GM08714 (cell line): ENCODE measurements around the gene ZNF610.

Experiments used
- H3K4me3 ChIP-seq: fragments of 200-500 bp; sonication (Bioruptor generic); 2 replicates; pipeline ENCODE4 v1.5.1; 2014; ENCODE audit warnings: mild to moderate bottlenecking, low read length, inconsistent platforms
- ZNF274 ChIP-seq: IDR thresholded peaks from 2 replicates; pipeline ENCODE4 v1.6.1; 2012; ENCODE audit warnings: mild to moderate bottlenecking, low read depth, low read length

ZNF610 gene

DNA sequence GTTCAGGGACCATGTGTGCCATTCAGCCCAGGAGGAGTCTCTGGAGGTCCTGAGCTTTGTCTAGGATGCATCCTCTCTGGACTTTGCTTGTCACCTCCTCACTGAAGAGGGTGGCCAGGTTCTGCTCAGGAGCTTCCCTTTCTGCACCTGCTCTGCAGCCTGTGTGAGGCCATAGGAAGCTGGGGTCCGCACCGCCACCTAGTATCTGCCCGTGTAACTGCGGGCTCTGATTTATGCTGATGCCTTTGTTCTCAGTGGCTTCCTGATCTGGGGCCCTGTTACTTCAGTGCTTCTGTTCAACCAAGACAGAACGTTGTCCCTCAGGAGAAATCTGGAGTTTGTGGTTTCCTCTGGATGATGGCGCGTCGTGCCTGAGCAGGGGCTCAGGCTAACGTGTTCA lies 15.5 kb downstream of the ZNF610 start:
- H3K4me3 ChIP-seq: no peak overlapping the region
- no peak for TF ChIP-seq ZNF274

DNA sequence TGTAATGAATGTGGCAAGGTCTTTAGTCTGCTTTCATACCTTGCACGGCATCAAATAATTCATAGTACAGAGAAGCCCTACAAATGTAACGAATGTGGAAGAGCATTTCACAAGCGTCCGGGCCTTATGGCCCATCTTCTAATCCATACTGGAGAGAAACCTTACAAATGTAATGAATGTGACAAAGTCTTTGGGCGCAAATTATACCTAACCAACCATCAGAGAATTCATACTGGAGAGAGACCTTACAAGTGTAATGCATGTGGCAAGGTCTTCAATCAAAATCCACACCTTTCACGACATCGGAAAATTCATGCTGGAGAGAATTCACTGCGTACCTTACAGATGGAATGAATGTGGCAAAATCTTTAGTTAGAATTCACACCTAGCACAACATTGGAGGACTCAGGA lies 30.4 kb downstream of the ZNF610 start:
- TF ChIP-seq ZNF274: peak; percentile 88

DNA sequence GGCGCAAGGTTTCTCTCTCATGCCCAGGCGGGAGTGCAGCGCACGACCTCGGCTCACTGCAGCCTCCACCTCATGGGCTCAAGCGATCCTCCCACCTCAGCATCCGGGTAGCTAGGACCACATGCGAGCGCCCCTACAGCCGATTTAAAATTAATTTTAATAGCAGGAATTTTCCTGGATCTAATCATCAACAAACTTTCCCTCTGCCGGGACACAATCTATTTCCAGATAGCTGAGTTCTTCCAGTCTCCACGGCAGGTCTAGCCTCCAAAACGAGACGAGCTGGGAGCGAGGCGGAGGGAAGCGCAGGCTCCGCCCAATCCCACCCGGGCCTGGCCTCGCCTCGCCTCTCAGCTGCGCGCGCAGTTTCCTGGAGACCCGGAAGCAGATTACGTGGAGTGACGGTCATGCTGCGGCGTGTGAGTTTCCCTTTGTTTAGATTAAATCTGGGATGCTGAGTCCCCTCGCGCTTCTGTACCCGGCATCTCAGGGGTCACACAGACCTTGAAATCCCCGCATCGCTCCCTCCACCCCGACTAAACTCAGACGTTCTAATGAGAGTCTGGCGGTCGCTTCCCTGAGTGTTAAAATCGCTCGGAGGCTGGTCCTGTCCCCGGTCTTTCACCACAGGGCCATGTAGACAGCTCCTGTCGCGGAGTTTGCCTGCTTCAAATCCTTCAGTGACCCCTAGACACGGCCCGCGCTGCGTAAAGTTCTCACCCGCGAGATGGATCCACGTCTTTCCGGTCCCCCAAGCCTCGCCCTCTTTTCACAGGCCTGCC lies 33.7 kb downstream of the ZNF610 start, which contains the start of gene ZNF880:
ZNF880 (plus strand) TSS at position 365 of the 782 bp plus-strand sequence; CDS start at position 408, 43 bp downstream.
- no peak for TF ChIP-seq ZNF274

More for the DNA sequence above, 30.4 kb downstream of the ZNF610 start:
- H3K4me3 ChIP-seq: no peak overlapping the region

DNA sequence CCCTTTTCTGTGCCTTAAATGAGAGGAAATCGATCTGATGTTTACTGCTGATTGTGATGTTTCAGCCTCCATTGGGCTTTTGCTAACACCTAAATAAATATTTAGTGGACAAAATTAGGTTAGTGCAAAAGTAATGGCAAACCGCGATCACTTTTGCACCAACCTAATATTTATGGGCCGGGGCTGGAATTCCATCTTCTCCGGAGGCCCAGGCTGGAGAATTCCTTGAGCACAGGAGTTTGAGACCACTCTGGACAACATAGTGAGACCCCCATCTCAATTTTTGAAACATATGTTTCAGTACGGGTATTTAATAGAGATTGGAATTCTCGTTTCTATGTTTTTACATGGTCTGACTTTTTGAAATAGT lies 34.3 kb downstream of the ZNF610 start:
- no peak for TF ChIP-seq ZNF274
- peak overlapping the region; percentile 84 for H3K4me3 ChIP-seq

More for the DNA sequence above, 33.7 kb downstream of the ZNF610 start, which contains the start of gene ZNF880:
- peak within 1 kb of the TSS; percentile 84 for H3K4me3 ChIP-seq

DNA sequence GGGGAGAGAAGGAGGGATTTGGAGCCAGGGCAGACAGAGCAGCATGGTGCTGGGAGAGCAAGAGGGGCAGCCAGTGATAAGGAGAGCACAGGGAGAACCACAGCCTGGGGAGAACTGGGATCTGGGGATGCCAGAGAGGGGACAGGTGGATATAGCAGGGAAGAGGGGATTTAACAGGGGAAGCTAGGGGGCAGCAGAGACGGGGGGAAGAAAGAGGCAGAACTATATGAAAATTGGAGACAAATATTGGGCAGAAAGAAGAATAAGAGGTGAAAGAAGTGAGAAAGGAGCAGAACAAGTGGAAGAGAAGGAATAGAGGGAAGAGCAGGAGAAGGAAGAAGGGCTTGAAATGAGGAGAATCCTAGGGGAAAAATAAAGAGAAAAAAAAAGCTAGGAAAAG lies 55.1 kb downstream of the ZNF610 start:
- no peak overlapping the region for H3K4me3 ChIP-seq
- TF ChIP-seq ZNF274: no peak

DNA sequence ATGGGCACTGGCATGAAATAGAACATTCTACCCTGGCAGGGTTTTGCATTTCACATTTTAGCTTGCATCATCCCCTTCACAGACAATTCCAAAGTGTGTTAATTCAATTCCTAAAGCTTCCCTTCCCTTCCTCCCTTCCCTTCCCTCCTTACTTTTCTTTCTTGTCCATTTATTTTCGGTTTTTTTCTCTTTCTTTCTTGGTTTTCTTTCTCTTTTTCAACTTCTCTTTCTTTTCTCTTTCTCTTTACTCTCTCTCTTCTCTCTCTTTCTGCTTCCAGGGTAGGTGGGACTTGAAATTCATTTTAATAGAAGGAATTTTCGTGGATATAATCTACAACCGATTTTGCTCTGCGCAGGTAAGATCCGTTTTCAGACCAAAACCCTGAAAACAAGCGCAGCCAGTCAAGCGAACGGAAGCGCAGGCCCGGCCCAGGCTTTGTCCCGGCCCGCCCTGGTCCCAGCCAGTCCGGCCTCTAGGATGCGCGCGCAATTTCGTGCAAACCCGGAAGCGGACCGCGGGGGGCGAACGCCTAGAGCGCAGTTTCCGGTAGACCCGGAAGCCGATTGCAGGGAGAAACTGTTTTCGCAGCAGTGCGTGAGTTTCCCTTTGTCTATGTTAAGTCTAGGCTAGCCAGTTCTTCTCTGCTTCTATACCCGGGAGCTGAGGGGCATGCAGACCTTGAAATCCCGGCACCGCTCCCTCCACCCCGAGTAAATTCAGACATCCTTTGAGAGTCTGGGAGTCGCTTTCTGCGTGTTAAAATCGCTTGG lies 61.5 kb downstream of the ZNF610 start, which contains the start of gene ZNF528:
ZNF528 (plus strand) TSS at position 540 of the 771 bp plus-strand sequence. CDS start 4,165 bp downstream, outside the sequence.
- H3K4me3 ChIP-seq: peak within 1 kb of the TSS; percentile 85
- TF ChIP-seq ZNF274: no peak

DNA sequence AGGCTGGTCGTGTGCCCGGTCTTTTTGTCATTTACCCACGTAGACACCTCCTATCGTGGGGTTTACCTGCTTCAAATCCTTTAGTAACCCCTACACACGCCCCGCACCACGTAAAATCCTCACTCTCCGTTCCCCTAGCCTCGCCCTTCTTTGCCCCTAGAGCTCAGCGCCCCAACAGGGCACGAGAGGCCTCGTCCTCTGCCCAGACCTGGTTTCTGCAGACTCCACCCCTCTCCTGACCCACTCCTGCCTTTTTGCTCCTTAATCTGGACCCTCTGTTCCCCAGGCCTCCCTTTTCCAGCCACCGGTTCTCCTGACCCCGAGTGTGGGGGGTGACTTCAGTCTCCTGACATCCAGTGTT lies 62.0 kb downstream of the ZNF610 start:
- TF ChIP-seq ZNF274: no peak
- H3K4me3 ChIP-seq: peak overlapping the region; percentile 85

DNA sequence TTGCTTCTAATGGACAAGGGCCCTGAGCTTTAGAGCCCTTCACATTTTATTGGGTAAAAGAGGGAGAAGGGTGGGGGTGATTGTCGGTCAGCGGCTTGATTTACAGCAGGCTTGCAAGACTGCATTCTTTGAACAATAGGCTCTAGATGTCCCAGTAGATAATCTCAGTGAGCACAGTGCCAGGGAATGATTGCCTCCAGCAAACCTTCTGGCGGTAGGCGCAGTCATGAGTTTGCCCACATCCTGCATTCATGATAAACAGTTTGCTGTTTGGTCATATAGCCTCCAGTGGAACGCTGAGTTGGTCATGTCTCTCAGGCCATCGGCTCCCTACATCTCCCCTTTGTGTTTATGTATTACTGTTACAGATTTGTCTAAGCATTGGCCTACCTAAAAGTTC lies 74.2 kb downstream of the ZNF610 start:
- H3K4me3 ChIP-seq: no peak overlapping the region
- TF ChIP-seq ZNF274: no peak

DNA sequence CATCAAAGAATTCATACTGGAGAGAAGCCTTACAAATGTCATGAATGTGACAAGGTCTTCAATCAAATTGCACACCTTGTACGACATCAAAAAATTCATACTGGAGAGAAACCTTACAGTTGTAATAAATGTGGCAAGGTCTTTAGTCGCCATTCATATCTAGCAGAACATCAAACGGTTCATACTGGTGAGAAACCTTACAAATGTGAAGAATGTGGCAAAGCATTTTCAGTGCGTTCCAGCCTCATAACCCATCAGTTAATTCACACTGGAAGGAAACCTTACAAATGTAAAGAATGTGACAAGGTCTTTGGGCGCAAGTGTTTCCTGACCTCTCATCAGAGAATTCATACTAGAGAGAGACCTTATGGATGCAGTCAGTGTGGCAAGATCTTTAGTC lies 79.7 kb downstream of the ZNF610 start:
- no peak; the same call in 1 of the 2 replicates for TF ChIP-seq ZNF274
- no peak overlapping the region for H3K4me3 ChIP-seq
